Stimulated activated CD8-positive, alpha-beta memory T cell treated with anti-CD3 and anti-CD28 coated beads, Interleukin-15, amount 100 ng/mL, for 1 hour (primary cell): Measurements from ENCODE around the gene PXDC1.
"Not testable (repeated sequence)": the region's sequence is repeated elsewhere in the genome, so short reads cannot be mapped to it uniquely, and the experiment has no call there.

Source experiments
- DNase-seq: peaks from one replicate; pipeline ENCODE4 v3.0.0-alpha.2; 2020; ENCODE audit warnings: low read depth

Gene PXDC1

DNA sequence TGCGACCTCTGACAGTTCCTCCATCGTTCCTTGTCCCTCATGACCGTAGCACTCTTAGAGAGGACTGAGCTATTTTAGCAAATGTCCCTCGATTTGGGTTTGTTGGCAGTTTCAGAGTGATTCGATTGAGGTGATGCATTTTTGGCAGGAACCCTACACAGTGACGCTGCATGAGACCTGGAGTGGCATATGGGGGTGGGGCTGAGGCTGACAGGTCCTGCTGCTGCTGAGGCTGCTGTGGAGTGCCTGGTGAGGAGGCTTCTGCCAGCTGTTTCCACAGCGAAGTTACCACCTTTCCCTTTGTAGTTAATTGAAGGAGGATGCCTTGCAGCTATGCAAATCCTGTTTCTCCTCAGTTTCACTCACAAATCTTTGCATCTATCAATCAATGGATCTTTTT lies 19.8 kb downstream of the PXDC1 start:
- DNase-seq: no peak

DNA sequence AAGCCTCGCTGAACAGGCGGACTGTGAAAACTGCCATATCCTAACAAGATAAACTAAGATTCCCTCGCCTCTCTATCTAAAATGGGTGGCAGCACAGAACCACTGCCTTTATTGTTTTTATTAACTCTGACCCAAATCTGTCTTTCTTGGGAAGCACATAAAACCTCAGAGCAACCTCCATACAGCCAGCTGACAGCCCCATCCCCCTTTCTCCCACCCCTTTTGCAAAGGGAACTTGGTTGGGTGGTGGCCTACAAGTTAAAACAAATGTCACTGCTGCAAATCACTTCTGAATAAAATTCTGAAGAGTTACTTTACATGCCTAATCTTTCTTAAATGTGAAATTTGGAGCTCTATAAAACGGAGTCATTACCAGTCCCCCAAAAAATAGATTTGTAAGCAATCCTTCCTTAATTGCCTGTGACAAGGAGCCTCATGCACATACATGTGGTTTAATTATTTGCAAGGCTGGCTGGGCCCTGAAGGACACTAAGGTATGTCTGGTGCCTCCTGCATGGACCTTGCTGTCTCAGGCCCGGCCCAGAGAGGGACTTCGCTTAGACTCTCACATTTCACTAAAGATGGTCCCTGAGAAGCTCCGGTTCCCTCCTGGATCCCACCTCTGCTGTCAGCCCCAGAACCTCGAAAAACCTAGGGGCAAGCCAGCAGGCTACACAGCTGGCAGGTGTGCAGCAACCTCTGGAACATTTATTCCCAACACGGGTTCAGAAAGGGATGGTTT lies 21.7 kb downstream of the PXDC1 start:
- no peak for DNase-seq

GRCh38 chr6:3727593-3728108 lies 23.9 kb downstream of the PXDC1 start:
- no peak for DNase-seq

GRCh38 chr6:3727036-3727435 lies 24.5 kb downstream of the PXDC1 start:
- DNase-seq: no peak

GRCh38 chr6:3726421-3726820 lies 25.1 kb downstream of the PXDC1 start:
- DNase-seq: no peak

- DNase-seq: no peak
These were observed 26.1 kb downstream of the PXDC1 start for GRCh38 chr6:3725145-3726047.

DNA sequence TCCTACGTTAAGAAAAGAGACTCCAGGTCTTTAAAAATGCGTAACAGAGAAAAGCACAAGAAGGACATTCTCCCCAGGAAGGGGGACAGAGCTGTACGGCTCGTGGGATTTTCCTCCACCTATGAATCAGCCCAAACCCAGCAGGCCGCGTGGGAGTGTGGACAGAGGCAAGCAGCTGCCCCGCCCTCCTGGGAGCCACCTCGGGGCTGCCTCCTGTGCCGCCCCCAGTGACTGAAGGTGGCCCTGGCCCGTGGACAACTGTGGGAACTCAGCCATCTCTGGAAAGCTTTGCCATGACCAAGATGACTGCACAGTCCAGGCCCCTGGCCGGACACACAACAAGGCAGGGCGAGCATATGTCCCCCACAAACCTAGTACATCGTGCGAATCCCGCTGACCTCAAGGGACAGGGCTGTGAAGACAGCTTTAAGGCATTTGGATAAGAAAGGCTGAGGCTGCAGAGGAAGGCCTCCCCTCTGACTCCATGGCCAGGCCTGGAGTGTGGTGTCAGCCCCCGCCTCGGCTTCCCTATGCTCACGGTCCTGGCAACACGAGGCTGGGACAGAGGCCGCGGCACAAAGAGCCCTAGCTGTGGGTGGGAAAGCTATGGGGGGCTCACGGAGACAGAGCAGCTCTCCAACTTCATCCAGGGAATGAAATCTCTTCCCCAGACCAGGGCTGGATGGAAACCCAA lies 26.9 kb downstream of the PXDC1 start:
- DNase-seq: no peak

DNA sequence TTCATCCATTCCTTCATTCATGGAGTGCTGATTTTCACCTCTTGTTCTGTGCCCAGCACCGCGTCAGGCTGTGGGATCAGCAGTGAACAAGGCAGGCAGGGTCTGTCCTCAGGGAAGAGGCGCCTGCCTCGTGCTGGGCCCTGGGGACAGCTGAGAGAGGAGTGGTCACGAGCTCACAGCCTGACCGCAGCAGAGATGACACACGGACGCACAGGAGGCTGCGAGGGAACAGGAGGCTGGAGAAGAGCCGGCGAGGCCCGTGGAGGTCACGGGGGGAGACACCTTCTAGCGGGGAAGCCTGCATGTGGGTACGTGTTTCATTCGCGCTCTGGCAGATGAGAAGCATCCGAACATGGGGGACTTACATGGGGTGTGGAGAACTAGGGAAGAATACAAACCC lies 27.5 kb downstream of the PXDC1 start:
- DNase-seq: no peak

DNA sequence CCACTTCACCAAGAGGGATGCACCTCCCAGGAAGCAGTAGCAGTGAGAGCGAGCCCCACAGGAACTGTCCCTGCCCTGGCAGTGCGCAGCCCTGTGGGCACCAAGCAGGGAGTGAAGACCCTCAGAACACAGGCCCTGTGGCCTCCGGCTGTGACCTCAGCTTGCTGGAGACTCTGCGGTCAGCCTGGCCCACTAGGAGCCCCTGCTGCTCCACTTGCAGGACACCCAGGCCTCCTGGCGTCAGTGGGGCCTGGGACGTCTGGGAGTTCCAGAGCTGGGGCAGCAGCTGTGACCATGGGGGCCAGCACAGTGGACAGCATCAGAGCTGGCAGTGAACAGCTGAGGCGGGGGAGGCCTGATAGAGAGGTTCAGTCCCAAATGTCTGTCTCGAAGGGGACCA lies 28.3 kb downstream of the PXDC1 start:
- no peak for DNase-seq

- no peak for DNase-seq
These were observed 28.7 kb downstream of the PXDC1 start for GRCh38 chr6:3722785-3723184.

GRCh38 chr6:3721810-3722621 lies 29.5 kb downstream of the PXDC1 start:
- no peak for DNase-seq

DNA sequence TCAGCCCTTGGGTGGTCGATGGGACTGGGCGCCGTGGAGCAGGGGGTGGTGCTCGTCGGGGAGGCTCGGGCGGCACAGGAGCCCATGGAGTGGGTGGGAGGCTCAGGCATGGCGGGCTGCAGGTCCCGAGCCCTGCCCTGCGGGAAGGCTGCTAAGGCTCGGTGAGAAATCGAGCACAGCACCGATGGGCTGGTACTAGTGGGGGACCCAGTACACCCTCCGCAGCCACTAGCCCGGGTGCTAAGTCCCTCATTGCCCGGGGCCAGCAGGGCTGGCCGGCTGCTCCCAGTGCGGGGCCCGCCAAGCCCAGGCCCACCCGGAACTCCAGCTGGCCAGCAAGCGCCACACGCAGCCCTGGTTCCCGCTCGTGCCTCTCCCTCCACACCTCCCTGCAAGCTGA lies 30.7 kb downstream of the PXDC1 start:
- DNase-seq: not testable (repeated sequence)

GRCh38 chr6:3719462-3720308 lies 31.8 kb downstream of the PXDC1 start:
- no peak for DNase-seq

DNA sequence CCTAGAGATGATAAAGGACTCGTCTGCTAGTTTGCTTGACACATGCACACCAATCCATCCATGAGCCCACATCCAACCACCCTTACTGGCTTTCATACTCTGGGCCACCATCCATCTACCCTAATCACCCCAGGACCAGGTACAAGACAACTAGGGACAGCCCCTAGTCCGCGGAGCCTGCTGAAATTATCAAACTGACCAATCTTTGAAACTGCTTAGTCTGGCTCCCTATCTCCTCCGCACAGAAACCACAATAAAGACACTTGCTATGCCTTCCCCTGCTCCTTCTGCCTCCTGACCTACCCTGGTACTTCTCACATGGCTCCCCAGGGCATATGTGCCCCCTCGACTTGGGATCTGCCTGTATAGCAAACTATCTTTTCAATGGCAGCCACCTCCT lies 33.1 kb downstream of the PXDC1 start:
- DNase-seq: no peak

DNA sequence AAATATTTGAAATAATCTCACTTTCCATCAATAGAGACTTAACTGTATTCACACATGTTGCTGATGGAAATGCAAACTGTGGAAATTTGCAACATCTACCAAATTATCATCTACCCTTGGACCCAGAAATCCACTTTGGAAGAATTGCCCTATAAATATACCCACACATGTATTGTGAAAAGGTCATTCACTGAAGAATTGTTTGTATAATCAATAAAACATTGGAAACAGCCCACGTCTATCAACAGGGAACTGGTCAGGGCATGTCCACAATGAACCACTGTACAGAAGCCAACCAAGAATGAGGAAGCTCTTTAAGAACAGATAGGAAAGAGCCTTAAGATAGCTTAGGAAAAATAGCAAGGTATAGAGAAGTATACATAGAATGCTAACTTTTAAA lies 36.2 kb downstream of the PXDC1 start:
- DNase-seq: no peak

DNA sequence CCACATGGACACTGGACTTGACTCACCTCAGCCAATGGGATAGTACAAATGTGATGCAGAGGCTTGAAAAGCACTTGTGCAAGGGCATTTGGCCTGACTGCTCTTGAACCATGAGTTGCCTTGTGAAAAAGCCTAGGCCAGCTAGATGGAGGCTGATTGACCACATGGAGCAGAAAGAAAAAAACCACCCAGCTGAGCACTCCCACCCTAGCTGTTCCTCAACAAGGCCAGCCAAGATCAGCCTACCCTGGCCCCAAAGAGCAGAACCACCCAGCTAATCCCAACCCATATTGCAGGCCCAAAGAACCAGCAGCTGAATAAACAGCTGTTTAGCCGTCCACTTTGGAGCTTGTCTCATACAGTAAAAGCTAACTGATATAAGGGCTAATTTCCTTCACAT lies 36.7 kb downstream of the PXDC1 start:
- no peak for DNase-seq

DNA sequence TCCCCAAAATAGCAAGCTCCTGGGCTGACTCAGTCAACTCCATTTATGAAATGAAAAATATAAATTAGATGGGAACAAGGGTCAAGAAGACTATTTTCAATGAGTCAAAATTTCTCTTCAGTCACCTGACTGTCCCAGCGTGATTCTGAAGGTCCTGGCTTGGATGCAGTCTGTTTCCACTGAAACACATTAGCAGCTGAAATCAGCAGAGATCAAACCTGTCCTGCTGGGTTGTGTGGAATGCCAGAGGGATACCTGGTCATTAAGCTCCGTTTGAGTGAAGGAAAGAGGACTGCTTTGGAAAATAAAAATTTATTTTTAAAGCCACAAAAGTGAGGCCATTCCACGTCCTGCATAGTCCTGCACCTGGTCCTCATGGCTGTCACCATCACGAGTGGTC lies 37.4 kb downstream of the PXDC1 start:
- no peak for DNase-seq

DNA sequence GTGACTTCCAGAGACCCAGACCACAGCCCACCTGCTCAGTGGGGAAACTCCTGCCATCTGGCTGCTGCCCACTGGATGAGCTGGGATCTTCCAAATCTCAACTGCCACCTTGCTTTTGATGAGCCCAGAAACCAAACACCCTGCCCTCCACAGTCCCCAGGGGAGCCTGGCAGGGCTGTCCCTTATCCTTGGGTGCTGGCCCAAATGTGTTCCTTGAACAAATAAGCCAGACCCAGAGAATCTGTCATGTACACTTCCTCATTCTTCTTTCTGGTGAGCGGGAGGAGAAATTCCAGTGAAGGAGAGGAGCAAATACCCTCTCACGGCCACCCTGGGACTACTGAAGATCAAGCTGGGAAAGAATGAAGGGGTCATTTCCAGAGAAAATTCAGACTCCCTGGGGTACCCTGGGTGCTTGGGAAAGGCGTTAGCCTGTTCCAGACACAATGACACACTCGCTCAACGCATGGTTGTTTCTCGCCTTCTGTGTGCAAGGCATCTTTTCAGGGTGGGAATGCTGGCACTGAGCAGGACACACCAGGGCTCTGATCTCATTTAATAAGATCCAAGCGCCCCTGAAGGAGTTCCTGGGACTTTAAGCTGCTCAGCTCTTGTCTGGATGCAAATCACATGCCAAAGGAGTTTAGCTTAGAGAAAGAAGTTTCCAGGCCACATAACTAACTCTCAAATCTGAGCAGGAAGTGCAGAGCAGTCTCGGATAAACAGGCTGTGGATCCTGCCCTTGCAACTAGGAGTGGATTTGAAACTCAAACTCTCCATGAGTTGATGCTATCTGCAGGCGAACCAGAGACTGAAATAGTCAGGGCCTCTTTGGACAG lies 38.5 kb downstream of the PXDC1 start:
- DNase-seq: no peak

- no peak for DNase-seq
These were observed 39.7 kb downstream of the PXDC1 start for GRCh38 chr6:3711776-3712175.

- DNase-seq: no peak
These were observed 41.1 kb downstream of the PXDC1 start for GRCh38 chr6:3710403-3710802.
